NCI-H2196 treated with DMSO at 0.1 percent for 48 hours (cell line): ENCODE measurements around the gene EIF3L.
"Not testable (repeated sequence)": the region's sequence is repeated elsewhere in the genome, so short reads cannot be mapped to it uniquely, and the experiment has no call there.

Experiments used
- DNase-seq: peaks from one replicate; lab custom pipeline; 2025; ENCODE audit not compliant: unreplicated experiment; lab: John Stamatoyannopoulos, UW

Gene EIF3L

GRCh38 chr22:37849089-37849751 lies at the start of gene EIF3L:
Gene EIF3L, plus strand, starts transcription at chr22:37849419. Its CDS starts 31 bp downstream, at chr22:37849450.
- peak; percentile 34 for DNase-seq

GRCh38 chr22:37799979-37800378 lies 49.2 kb upstream of the EIF3L start:
- DNase-seq = not testable (repeated sequence)

- no peak for DNase-seq
Observed at GRCh38 chr22:37801946-37802309, 47.3 kb upstream of the EIF3L start.

- no peak for DNase-seq
Observed at GRCh38 chr22:37802310-37803194, 46.7 kb upstream of the EIF3L start.

GRCh38 chr22:37803195-37803638 lies 46.0 kb upstream of the EIF3L start:
- DNase-seq = no peak

- DNase-seq = no peak
Observed at GRCh38 chr22:37803639-37804351, 45.4 kb upstream of the EIF3L start.

GRCh38 chr22:37804352-37804880 lies 44.8 kb upstream of the EIF3L start:
- DNase-seq = no peak

- no peak for DNase-seq
Observed at GRCh38 chr22:37804881-37805809, 44.1 kb upstream of the EIF3L start.

GRCh38 chr22:37805810-37806277 lies 43.4 kb upstream of the EIF3L start:
- no peak for DNase-seq

- DNase-seq = no peak
Observed at GRCh38 chr22:37806409-37807333, 42.5 kb upstream of the EIF3L start.

- DNase-seq = peak; percentile 70
Observed at GRCh38 chr22:37807410-37808293, 41.6 kb upstream of the EIF3L start, which contains the start of gene GCAT. Gene GCAT, plus strand, starts transcription at chr22:37807934. Its CDS starts 34 bp downstream, at chr22:37807968.

GRCh38 chr22:37808294-37808657 lies 40.9 kb upstream of the EIF3L start:
- DNase-seq = no peak

- no peak for DNase-seq
Observed at GRCh38 chr22:37809672-37810333, 39.4 kb upstream of the EIF3L start.

GRCh38 chr22:37811867-37812266 lies 37.4 kb upstream of the EIF3L start:
- DNase-seq = no peak

- no peak for DNase-seq
Observed at GRCh38 chr22:37812869-37813678, 36.1 kb upstream of the EIF3L start.

GRCh38 chr22:37815593-37815992 lies 33.6 kb upstream of the EIF3L start:
- DNase-seq = no peak
